Measurements from ENCODE around the gene ZSCAN21. TPM values are rescaled to one million over a fixed set of nuclear protein-coding genes. Genes with fewer than 3 reads are reported as not detected.

ZSCAN21 gene
- total RNA-seq, 2 experiments from 2014 or later = 6.2 to 6.4 TPM

DNA sequence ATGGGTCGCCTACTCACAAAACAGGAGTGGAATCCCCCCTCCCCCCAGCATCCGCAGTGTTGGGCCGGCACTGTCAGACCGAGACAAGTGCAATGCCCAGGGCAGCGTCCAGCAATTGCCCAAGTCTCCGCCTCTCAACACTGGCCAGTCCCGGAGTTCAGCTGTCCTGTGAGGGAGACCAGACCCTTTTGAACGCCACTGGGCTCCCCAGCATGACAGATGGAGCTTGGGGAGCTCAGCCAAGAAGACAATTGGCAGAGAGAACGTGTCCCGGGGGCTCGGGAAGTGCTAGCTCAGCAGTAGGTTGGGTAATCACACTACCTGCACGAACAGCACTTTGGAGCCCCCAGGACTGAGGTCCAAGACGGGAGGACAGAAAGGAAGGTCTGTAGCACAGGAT, 43.9 kb downstream of the ZSCAN21 start:
- Mint-ChIP-seq H3K4me3 (no peak overlapping the region), H3K27me3 (ENCODE audit: low read depth) (no peaks in the 10 kb centered on the region), H3K9me3 (no peaks in the 10 kb centered on the region), H3K27ac (no peak overlapping the region), H3K36me3 (ENCODE audit: low read depth) (peaks cover 73% of the 10 kb centered on the region), H3K4me1 (ENCODE audit: low read depth) (peaks cover 53% of the 10 kb centered on the region)
- CTCF ChIA-PET = interaction anchor here (1.6 kb wide), 1 partner anchor 11 kb away, joined by 4 read pairs; no protein-coding TSS in a partner anchor
- intact Hi-C loops (cut with micrococcal nuclease) = no loop called here
- no peak for DNase-seq

DNA sequence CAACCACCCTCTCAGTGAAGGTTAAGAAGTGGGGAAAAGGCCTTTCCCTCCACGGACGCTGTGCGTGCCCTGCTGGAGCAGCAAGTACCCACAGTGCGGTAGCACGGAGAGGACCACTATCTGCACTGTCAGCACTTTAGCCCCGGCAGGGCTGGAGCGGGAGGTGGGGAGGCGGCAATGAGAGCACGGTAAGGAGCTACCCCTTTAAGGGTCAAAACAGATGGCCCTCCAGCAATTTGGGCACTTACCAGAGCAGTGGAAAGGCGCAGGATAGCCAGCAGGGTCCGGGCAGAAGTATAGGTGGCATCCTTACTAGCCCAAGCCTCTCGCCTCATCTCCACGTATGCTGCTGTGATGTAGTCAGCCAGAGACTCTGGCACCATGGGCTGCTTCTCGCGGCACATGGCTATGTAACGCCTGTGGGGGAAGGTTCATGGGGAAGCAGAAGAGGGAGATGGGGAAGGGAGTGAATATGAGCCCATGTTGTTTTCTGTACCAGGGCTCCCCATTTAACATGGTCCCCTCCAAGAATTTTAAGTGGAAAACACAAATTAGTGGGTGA, 44.4 kb downstream of the ZSCAN21 start:
- H3K4me1 Mint-ChIP-seq (ENCODE audit: low read depth) = peaks cover 58% of the 10 kb centered on the region
- intact Hi-C loops (cut with micrococcal nuclease) = no loop called here
- no peaks in the 10 kb centered on the region for H3K9me3 Mint-ChIP-seq
- H3K36me3 Mint-ChIP-seq (ENCODE audit: low read depth) = peaks cover 78% of the 10 kb centered on the region
- no peak overlapping the region for H3K27ac Mint-ChIP-seq
- CTCF ChIA-PET = no interaction called here
- no peak for DNase-seq
- no peaks in the 10 kb centered on the region for H3K27me3 Mint-ChIP-seq (ENCODE audit: low read depth)
- no peak overlapping the region for H3K4me3 Mint-ChIP-seq

DNA sequence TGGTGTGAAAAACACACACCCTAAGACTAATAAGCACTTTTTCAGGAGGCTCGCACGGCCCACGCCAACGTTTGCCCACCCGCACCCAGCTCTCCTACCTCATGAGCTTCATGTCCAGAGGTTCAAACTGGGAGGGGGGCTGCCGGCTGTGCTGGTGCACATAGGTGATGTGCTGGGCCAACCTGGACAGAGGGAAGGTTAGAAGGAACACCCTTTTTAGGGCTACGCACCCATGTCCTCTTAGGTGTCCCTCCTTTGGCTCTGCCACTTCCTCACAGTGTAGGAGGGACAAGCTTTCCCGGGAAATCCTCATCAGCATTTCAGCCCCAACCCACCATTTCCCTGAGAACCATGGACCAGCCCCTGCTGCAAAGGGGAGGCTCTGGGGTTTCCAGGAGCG, 45.7 kb downstream of the ZSCAN21 start:
- no peak for DNase-seq
- CTCF ChIA-PET = no interaction called here
- Mint-ChIP-seq H3K9me3 (no peaks in the 10 kb centered on the region), H3K4me3 (no peak overlapping the region), H3K27ac (peak overlapping the region; percentile 56), H3K27me3 (ENCODE audit: low read depth) (no peaks in the 10 kb centered on the region), H3K36me3 (ENCODE audit: low read depth) (peaks cover 90% of the 10 kb centered on the region), H3K4me1 (ENCODE audit: low read depth) (peaks cover 59% of the 10 kb centered on the region)
- intact Hi-C loops (cut with micrococcal nuclease) = no loop called here

DNA sequence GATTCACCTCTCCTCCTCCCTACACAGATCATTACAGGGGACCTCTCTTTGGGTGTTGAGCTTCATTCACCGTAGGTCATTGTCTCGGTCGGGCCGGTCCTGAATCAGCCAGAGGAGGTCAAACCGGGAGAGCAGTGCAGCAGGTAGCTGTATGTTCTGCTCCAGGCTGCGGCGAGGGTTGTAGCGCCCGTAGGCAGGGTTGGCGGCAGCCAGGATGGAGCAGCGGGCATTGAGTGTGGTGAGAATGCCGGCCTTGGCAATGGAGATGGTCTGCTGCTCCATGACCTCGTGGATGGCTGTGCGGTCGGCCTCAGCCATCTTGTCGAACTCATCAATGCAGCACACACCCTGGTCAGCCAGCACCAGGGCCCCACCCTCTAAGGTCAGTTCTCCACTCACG, 46.1 kb downstream of the ZSCAN21 start:
- Mint-ChIP-seq H3K27ac (no peak overlapping the region), H3K4me3 (no peak overlapping the region), H3K27me3 (ENCODE audit: low read depth) (no peaks in the 10 kb centered on the region)

DNA sequence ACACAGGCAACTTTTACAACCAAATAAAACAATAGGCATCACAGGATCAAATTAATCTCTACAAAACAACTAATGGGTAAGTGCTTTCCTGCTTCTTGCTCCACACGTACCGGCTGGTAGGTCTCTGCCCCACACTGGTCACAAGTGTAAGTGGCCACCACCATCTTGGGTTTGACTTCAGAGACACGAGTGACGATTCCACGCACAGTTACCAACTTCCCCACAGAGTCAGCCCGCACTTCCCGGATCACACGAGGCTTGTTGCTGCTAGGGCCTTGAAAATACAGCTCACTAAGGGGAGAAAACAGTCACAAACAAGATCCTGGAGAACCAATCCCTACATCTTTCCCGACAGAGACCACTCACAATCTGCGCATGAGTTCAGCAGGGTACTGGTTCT, 49.3 kb downstream of the ZSCAN21 start:
- DNase-seq = no peak
- CTCF ChIA-PET = interaction anchor here (1.2 kb wide), 1 partner anchor 9 kb away, joined by 4 read pairs; no protein-coding TSS in a partner anchor
- Mint-ChIP-seq H3K36me3 (ENCODE audit: low read depth) (peaks cover 62% of the 10 kb centered on the region), H3K4me3 (peak overlapping the region; percentile 91), H3K27ac (peak overlapping the region; percentile 50), H3K27me3 (ENCODE audit: low read depth) (no peaks in the 10 kb centered on the region), H3K9me3 (no peaks in the 10 kb centered on the region), H3K4me1 (ENCODE audit: low read depth) (peaks cover 50% of the 10 kb centered on the region)
- intact Hi-C loops (cut with micrococcal nuclease) = no loop called here

More for the DNA sequence above, 46.1 kb downstream of the ZSCAN21 start:
- Mint-ChIP-seq H3K4me1 (ENCODE audit: low read depth) (peaks cover 56% of the 10 kb centered on the region), H3K36me3 (ENCODE audit: low read depth) (peaks cover 90% of the 10 kb centered on the region), H3K9me3 (no peaks in the 10 kb centered on the region)
- DNase-seq = no peak
- CTCF ChIA-PET = no interaction called here
- intact Hi-C loops (cut with micrococcal nuclease) = no loop called here

DNA sequence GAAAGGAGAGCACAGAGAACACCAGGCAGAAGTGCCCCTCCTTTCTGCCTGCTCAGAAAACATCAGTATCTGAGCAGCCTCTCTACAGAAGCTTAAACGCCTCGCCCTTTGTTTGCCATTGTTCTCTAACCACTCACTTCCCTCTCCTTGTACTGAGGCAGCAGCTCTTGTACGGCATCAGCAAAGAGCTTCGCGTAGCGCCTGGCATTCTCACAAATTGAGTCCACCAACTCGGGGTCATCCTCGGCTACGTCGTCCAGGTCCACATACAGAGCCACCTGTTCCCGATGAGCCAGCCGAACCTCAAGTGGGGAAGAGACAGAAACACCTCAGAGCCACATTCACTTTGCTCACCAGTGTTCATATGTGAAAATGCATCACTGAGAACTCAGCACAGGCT, 49.9 kb downstream of the ZSCAN21 start:
- Mint-ChIP-seq H3K27ac (peak overlapping the region; percentile 96), H3K9me3 (no peaks in the 10 kb centered on the region), H3K4me1 (ENCODE audit: low read depth) (peaks cover 50% of the 10 kb centered on the region), H3K27me3 (ENCODE audit: low read depth) (no peaks in the 10 kb centered on the region), H3K4me3 (peak overlapping the region; percentile 91), H3K36me3 (ENCODE audit: low read depth) (peaks cover 58% of the 10 kb centered on the region)
- DNase-seq = no peak
- intact Hi-C loops (cut with micrococcal nuclease) = no loop called here
- CTCF ChIA-PET = interaction anchor here (1.2 kb wide), 1 partner anchor 9 kb away, joined by 4 read pairs; no protein-coding TSS in a partner anchor

DNA sequence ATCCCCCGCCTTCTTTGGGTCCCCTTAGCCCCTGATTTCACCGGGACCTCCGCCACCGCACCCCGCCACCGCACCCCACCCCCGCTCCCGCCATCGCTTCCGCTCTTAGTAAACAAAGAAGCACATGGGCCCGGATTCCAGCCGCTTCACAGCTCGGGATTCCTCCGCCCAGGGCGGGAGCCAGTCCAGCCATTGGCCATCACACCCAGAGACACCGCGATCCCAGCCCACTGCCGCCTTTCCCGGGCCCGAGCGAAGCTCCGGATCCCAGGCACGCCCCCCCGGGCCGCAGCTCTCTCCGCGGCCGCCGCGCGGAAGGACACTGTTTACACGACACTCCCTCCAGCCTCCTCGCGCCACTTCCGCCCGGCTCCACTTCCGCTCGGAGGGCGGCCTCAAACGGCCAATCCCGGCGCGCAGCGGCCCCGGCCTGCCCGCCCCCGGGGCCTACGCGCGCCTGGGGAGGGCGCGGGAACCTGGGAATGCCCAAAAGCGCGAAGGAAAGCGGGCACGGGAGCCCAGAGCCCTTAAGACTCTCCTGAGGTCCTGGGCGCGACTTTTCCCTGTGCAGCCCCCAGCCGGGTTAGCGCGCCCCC, 50.9 kb downstream of the ZSCAN21 start:
- Mint-ChIP-seq H3K36me3 (ENCODE audit: low read depth) (peaks cover 48% of the 10 kb centered on the region), H3K27ac (peak overlapping the region; percentile 96), H3K27me3 (ENCODE audit: low read depth) (no peaks in the 10 kb centered on the region), H3K4me3 (peak overlapping the region; percentile 91), H3K4me1 (ENCODE audit: low read depth) (peaks cover 45% of the 10 kb centered on the region), H3K9me3 (no peaks in the 10 kb centered on the region)
- CTCF ChIA-PET = interaction anchor here (0.9 to 1.1 kb wide), 3 partner anchors 18 to 106 kb away, joined by 3 to 6 read pairs (median 5); no protein-coding TSS in a partner anchor
- intact Hi-C loops (cut with micrococcal nuclease) = loop anchor here (1.0 to 2.0 kb wide), 8 partner anchors 11 to 329 kb away; partner anchors contain the start of genes CNPY4, GPC2, LAMTOR4 and MBLAC1
- peak; percentile 88 for DNase-seq

DNA sequence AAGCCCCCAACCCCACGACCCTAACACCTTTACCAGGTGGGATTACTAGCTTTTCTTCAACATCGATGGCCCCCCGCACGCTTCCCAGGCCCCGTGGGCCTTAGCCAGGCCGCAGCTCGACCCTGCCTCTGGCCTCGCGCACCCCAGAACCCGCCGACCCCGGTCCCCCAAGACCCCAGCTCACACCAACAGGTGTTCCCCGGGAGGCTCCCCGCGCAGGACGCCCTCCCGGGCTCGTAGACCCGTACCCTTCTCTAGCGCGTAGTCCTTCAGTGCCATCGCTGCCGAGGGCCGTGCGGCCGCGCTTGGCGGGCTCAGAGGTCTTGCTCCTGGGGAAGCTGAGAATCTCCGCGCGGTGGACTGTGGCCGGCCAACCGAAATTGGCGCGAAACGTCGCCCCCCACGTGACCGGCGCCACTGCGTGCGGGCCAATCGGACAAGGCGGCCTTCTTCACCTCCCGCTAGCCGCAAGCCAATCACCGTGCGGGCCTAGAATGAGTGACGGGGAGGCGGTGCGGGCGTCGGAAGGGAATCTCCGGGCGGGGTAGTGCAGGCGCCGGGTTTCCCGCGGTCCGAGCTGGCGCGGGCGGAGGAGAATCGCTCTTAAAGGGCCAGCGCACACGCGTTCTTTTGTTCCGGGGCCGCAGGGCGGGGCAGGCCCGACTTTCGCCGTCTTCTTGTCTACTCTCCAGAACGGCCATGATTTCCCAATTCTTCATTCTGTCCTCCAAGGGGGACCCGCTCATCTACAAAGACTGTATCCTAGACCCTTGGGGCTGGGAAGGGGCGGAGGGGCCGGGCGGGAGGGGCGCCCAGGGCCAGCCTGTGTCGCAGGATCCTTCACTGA, 51.7 kb downstream of the ZSCAN21 start, which contains the start of the genes AP4M1 and MCM7:
AP4M1 (plus strand) TSS at position 628 of the 847 bp plus-strand sequence; CDS start at position 700, 72 bp downstream.
MCM7 (minus strand) TSS at position 382 of the 847 bp plus-strand sequence; CDS start at position 279, 103 bp downstream.
- DNase-seq = peak; percentile 98
- H3K27ac Mint-ChIP-seq = peak within 1 kb of the TSS; percentile 96
- H3K4me1 Mint-ChIP-seq (ENCODE audit: low read depth) = peaks cover 40% of the 10 kb centered on the region
- peak within 1 kb of the TSS; percentile 91 for H3K4me3 Mint-ChIP-seq
- H3K9me3 Mint-ChIP-seq = no peaks in the 10 kb centered on the region
- intact Hi-C loops (cut with micrococcal nuclease) = loop anchor here (1.0 to 2.0 kb wide), 8 partner anchors 12 to 328 kb away; partner anchors contain the start of genes CNPY4, GPC2, LAMTOR4 and MBLAC1
- no peaks in the 10 kb centered on the region for H3K27me3 Mint-ChIP-seq (ENCODE audit: low read depth)
- H3K36me3 Mint-ChIP-seq (ENCODE audit: low read depth) = peaks cover 41% of the 10 kb centered on the region
- CTCF ChIA-PET = interaction anchor here (0.9 to 2.1 kb wide), 7 partner anchors 11 to 374 kb away, joined by 3 to 7 read pairs (median 4); no protein-coding TSS in a partner anchor

DNA sequence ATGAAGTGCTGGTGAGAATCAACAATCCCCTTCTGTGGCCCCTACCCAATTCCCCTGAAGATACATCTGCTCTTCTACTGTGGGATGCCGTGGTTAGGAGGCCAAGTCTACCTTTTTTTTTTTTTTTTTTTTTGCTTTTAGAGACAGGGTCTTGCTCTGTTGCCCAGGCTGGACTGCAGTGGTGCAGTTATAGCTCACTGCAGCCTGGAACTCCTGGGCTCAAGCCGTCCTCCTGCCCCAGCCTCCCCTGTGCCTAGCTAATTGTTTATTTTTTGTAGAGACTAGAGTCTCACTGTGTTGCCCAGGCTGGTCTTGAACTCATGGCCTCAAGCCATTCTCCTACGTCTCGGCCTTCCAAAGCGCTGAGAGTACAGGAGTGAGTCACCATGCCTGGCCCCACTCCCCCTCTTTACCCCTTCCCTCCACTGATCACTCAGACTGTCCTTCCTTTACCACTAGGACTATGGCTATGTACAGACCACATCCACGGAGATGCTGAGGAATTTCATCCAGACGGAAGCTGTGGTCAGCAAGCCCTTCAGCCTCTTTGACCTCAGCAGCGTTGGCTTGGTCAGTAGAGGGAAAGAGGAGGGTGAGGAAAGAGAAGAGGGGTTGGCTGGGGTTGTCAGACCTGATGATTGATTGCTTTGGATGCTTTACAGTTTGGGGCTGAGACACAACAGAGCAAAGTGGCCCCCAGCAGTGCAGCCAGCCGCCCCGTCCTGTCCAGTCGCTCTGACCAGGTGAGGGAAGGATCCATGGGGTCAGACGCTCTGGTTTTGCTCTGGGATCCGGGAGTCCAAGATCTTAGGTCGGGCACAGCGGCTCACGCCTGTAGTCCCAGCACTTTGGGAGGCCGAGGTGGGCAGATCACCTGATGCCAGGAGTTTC, 53.6 kb downstream of the ZSCAN21 start:
- peak overlapping the region; percentile 91 for H3K4me3 Mint-ChIP-seq
- no peak overlapping the region for H3K27ac Mint-ChIP-seq
- intact Hi-C loops (cut with micrococcal nuclease) = no loop called here
- no peaks in the 10 kb centered on the region for H3K9me3 Mint-ChIP-seq
- H3K27me3 Mint-ChIP-seq (ENCODE audit: low read depth) = no peaks in the 10 kb centered on the region
- no peak for DNase-seq
- peaks cover 25% of the 10 kb centered on the region for H3K36me3 Mint-ChIP-seq (ENCODE audit: low read depth)
- CTCF ChIA-PET = interaction anchor here (1.1 to 2.1 kb wide), 5 partner anchors 8 to 304 kb away, joined by 3 to 7 read pairs (median 4); no protein-coding TSS in a partner anchor
- H3K4me1 Mint-ChIP-seq (ENCODE audit: low read depth) = peaks cover 29% of the 10 kb centered on the region

DNA sequence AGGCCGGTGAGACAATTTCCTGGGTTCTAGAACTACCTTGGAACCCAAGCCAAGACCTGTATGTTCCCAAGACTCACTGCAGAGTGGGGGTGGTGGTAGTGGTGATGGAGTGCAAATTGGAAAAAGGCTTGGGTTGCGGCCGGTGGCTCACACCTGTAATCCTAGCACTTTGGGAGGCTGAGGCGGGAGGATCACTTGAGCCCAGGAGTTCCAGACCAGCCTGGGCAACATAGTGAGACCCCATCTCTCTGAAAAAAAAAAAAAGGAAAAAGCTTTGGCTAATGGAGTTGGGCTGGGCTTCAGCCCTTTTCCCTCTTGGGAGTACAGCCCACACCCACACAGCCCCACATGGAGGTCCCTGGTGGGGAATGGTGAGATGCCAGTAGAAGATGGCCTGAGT, 56.0 kb downstream of the ZSCAN21 start:
- Mint-ChIP-seq H3K36me3 (ENCODE audit: low read depth) (peaks cover 6% of the 10 kb centered on the region), H3K27me3 (ENCODE audit: low read depth) (no peaks in the 10 kb centered on the region), H3K4me3 (no peak overlapping the region), H3K9me3 (no peaks in the 10 kb centered on the region), H3K27ac (no peak overlapping the region), H3K4me1 (ENCODE audit: low read depth) (peaks cover 11% of the 10 kb centered on the region)
- intact Hi-C loops (cut with micrococcal nuclease) = no loop called here
- CTCF ChIA-PET = no interaction called here
- DNase-seq = no peak

DNA sequence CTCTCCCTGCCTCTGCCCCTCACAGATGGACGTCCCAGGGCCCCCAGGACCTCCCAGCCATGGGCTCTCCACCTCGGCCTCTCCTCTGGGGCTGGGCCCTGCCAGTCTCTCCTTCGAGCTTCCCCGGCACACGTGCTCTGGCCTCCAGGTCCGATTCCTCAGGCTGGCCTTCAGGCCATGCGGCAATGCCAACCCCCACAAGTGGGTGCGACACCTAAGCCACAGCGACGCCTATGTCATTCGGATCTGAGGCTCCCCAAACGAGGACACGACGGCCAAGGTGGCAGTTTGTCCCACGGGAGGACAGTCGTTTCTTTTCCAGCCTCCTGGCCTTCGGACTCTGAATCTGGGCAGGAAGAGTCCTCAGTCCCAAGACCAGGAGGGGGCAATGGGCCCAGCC, 57.1 kb downstream of the ZSCAN21 start:
- H3K27ac Mint-ChIP-seq = no peak overlapping the region
- no peaks in the 10 kb centered on the region for H3K9me3 Mint-ChIP-seq
- DNase-seq = no peak
- H3K27me3 Mint-ChIP-seq (ENCODE audit: low read depth) = no peaks in the 10 kb centered on the region
- H3K4me3 Mint-ChIP-seq = no peak overlapping the region
- peaks cover 8% of the 10 kb centered on the region for H3K36me3 Mint-ChIP-seq (ENCODE audit: low read depth)
- intact Hi-C loops (cut with micrococcal nuclease) = no loop called here
- CTCF ChIA-PET = no interaction called here
- peaks cover 10% of the 10 kb centered on the region for H3K4me1 Mint-ChIP-seq (ENCODE audit: low read depth)

Measured in activated naive CD4-positive, alpha-beta T cell treated with anti-CD3 and anti-CD28 coated beads for 36 hours (primary cell).